HepG2 (cell line): ENCODE results near the gene FAM24B. TPM values are rescaled to one million over a fixed set of nuclear protein-coding genes. Genes with fewer than 3 reads are reported as not detected.

Experiments
- ATAD3A ChIP-seq: sonication (generic); formaldehyde crosslinking; IDR thresholded peaks from 2 replicates; pipeline ENCODE4 v1.4.0; 2020; ENCODE audit warnings: missing genetic modification reagents
- CEBPZ ChIP-seq: IDR thresholded peaks from 2 replicates; pipeline ENCODE4 v1.6.1; 2012; ENCODE audit warnings: low read length, improper control_type of control experiment
- CHD4 ChIP-seq: fragments of 200-600 bp; sonication (generic); IDR thresholded peaks from 2 replicates; pipeline ENCODE4 v1.7.0; 2017; ENCODE audit warnings: mild to moderate bottlenecking, low read length, borderline replicate concordance
- DRAP1 ChIP-seq: IDR thresholded peaks from 2 replicates; pipeline ENCODE4 v1.6.1; 2016; ENCODE audit warnings: missing genetic modification reagents, missing compliant biosample characterization
- GABPB1 ChIP-seq: IDR thresholded peaks from 2 replicates; pipeline ENCODE4 v1.6.1; 2016; ENCODE audit warnings: mild to moderate bottlenecking, missing genetic modification reagents, moderate library complexity, missing compliant biosample characterization
- HMGXB3 ChIP-seq: sonication (generic); formaldehyde crosslinking; IDR thresholded peaks from 2 replicates; pipeline ENCODE4 v1.4.0; 2020; ENCODE audit warnings: missing genetic modification reagents, borderline replicate concordance
- NR1H2 ChIP-seq: sonication (generic); formaldehyde crosslinking; IDR thresholded peaks from 2 replicates; pipeline ENCODE4 v1.8.1; 2022; ENCODE audit warnings: low read depth, missing genetic modification reagents, borderline replicate concordance
- NRL ChIP-seq: sonication (generic); formaldehyde crosslinking; IDR thresholded peaks from 2 replicates; pipeline ENCODE4 v1.5.0; 2020; ENCODE audit warnings: missing genetic modification reagents, mild to moderate bottlenecking, moderate library complexity, borderline replicate concordance
- PATZ1 ChIP-seq: sonication (generic); formaldehyde crosslinking; IDR thresholded peaks from 2 replicates; pipeline ENCODE4 v1.4.0; 2020; ENCODE audit warnings: missing genetic modification reagents
- SAFB2 ChIP-seq: sonication (generic); formaldehyde crosslinking; IDR thresholded peaks from 2 replicates; pipeline ENCODE4 v1.5.1; 2020; ENCODE audit warnings: missing genetic modification reagents, low read depth, mild to moderate bottlenecking, borderline replicate concordance
- SSRP1 ChIP-seq: IDR thresholded peaks from 2 replicates; pipeline ENCODE4 v1.6.1; 2016; ENCODE audit warnings: control low read depth
- ZFP41 ChIP-seq: sonication (generic); formaldehyde crosslinking; IDR thresholded peaks from 2 replicates; pipeline ENCODE4 v1.4.0; 2020; ENCODE audit warnings: mild to moderate bottlenecking, missing genetic modification reagents, borderline replicate concordance
- ZKSCAN5 ChIP-seq: sonication (generic); formaldehyde crosslinking; IDR thresholded peaks from 2 replicates; pipeline ENCODE4 v1.5.1; 2020; ENCODE audit warnings: mild to moderate bottlenecking, missing genetic modification reagents
- ZMAT5 ChIP-seq: sonication (generic); formaldehyde crosslinking; IDR thresholded peaks from 2 replicates; pipeline ENCODE4 v1.5.0; 2020; ENCODE audit warnings: mild to moderate bottlenecking, low read depth, missing genetic modification reagents, borderline replicate concordance
- ZNF503 ChIP-seq: sonication (generic); formaldehyde crosslinking; IDR thresholded peaks from 2 replicates; pipeline ENCODE4 v1.4.0; 2020; ENCODE audit warnings: missing genetic modification reagents
- ZNF672 ChIP-seq: sonication (generic); formaldehyde crosslinking; IDR thresholded peaks from 2 replicates; pipeline ENCODE4 v1.8.1; 2022; ENCODE audit warnings: missing genetic modification reagents
- polyA plus RNA-seq, 8 experiments: library from polyadenylated mRNA; depleted of rRNA in 3 of 8; stranded (reverse) in 7 of 8; unstranded in 1 of 8; fragments of >200 nt; fragmentation: Illumina TruSeq in 4 of 8; extraction: Trizol in 4 of 8; gene quantifications; 2 replicates each; pipeline versions ENCODE4 v1.2.1 to v1.2.3, GENCODE V29; 2011 to 2016; ENCODE audit warnings: low read depth in 4 of 8, missing spikeins in 1 of 8, mixed read lengths in 1 of 8; ENCODE audit not compliant: insufficient read depth in 1 of 8
- total RNA-seq, 5 experiments: library from RNA; depleted of rRNA; stranded (reverse); fragments of >200 nt; fragmentation: Illumina TruSeq; extraction: Trizol; gene quantifications; 2 replicates each; pipeline ENCODE4 v1.2.3, GENCODE V29; 2016; ENCODE audit warnings: low read depth in 1 of 5

The FAM24B gene
- total and polyA plus RNA-seq, 2 of the 13 experiments (the other 11 are each of a cell fraction or from before 2014, with no cell fraction given): 1.9 to 3.0 TPM

GRCh38 chr10:122911889-122912484, 32.6 kb upstream of the FAM24B start (continued):
- no peak for TF ChIP-seq CEBPZ
- peak; percentile 97 for TF ChIP-seq PATZ1 (CRISPR knock-in tag)
- peak; percentile 99 for TF ChIP-seq SAFB2
- peak; percentile 99 for TF ChIP-seq NR1H2
- TF ChIP-seq ZNF503 (CRISPR knock-in tag): peak; percentile 98
- TF ChIP-seq GABPB1 (CRISPR knock-in tag): peak; percentile 77
- TF ChIP-seq NRL (CRISPR knock-in tag): peak; percentile 100
- peak; percentile 100 for TF ChIP-seq ZFP41
- no peak for TF ChIP-seq CHD4
- peak; percentile 94 for TF ChIP-seq DRAP1 (CRISPR knock-in tag)
- peak; percentile 95 for TF ChIP-seq ZNF672 (CRISPR knock-in tag)
- peak; percentile 98 for TF ChIP-seq HMGXB3 (CRISPR knock-in tag)
- TF ChIP-seq ATAD3A: peak; percentile 100
- peak; percentile 98 for TF ChIP-seq ZMAT5 (CRISPR knock-in tag)
- peak; percentile 97 for TF ChIP-seq ZKSCAN5 (CRISPR knock-in tag)
- TF ChIP-seq SSRP1 (CRISPR knock-in tag): peak; percentile 91; the same call in 1 of the 2 replicates
